Testis (tissue), 3 donors: ENCODE results near the gene TGM5. TPM values are rescaled to one million over a fixed set of nuclear protein-coding genes. Genes with fewer than 3 reads are reported as not detected.

Experiments
- DNase-seq: peaks from one replicate; pipeline ENCODE4 v3.0.0-alpha.2; 2019
- H3K27ac ChIP-seq, 2 donors: fragments of 200-600 bp; sonication (generic); one replicate each; pipeline ENCODE4 v1.5.1; 2019
- H3K27me3 ChIP-seq: fragments of 200-600 bp; sonication (generic); one replicate; pipeline ENCODE4 v1.5.1; 2019
- H3K36me3 ChIP-seq: fragments of 200-600 bp; sonication (generic); one replicate; pipeline ENCODE4 v1.5.1; 2017; ENCODE audit warnings: low read depth; ENCODE audit errors: missing control alignments
- H3K4me1 ChIP-seq: fragments of 200-600 bp; sonication (generic); one replicate; pipeline ENCODE4 v1.5.1; 2019
- H3K4me3 ChIP-seq, 2 donors: fragments of 200-600 bp; sonication (generic); one replicate each; pipeline ENCODE4 v1.5.1; 2017 to 2019
- H3K9me3 ChIP-seq: fragments of 200-600 bp; sonication (generic); one replicate; pipeline ENCODE4 v1.5.1; 2017
- POLR2A ChIP-seq: fragments of 450-650 bp; IDR thresholded peaks from one replicate; pipeline ENCODE4 v1.6.1; 2017; ENCODE audit warnings: antibody characterized with exemption, mild to moderate bottlenecking, moderate library complexity
- WGBS, 2 donors: methylation state at CpG; one replicate each; pipeline ENCODE4 v1.1.5; 2018; 5-methylcytosine and 5-hydroxymethylcytosine counted together
- intact Hi-C: fragments of 100-400 bp; cut with DNase I; formaldehyde crosslinking; loops from one replicate; pipeline ENCODE4 v1.15.1; 2023; ENCODE audit warnings: low total_unique reads
- polyA plus RNA-seq: library from polyadenylated mRNA; stranded (reverse); fragments of 350-450 nt; fragmentation: Illumina TruSeq; extraction: RNeasy Lipid Tissue Mini Kit (QIAGEN cat#74804); gene quantifications from one replicate; pipeline ENCODE4 v1.2.3, GENCODE V29; 2014; ENCODE audit warnings: low read depth, low replicate concordance; ENCODE audit not compliant: insufficient read depth
- total RNA-seq, 2 donors: library from RNA; depleted of rRNA; stranded (reverse); fragments of >200 nt; gene quantifications; one replicate each; pipeline ENCODE4 v1.2.3, GENCODE V29; 2016
- TF ChIP-seq, protein P1 (sequence below), 3 experiments: fragments of 450-650 bp in 2 of 3; fragments of 200-600 bp in 1 of 3; sonication (generic) in 1 of 3; IDR thresholded peaks; one replicate each; pipeline ENCODE4 v1.5.1; 2016 to 2019; ENCODE audit warnings: antibody characterized with exemption in 3 of 3, mild to moderate bottlenecking in 2 of 3, moderate library complexity in 1 of 3

The TGM5 gene
- total and polyA plus RNA-seq, 3 donors from 2014 or later: 0.24 to 2.1 (median 0.43) TPM

- no peak overlapping the region for H3K4me3 ChIP-seq
- no peaks in the 10 kb centered on the region for H3K27me3 ChIP-seq
- no peaks in the 10 kb centered on the region for H3K9me3 ChIP-seq
- no peak for DNase-seq
- no peak overlapping the region for H3K27ac ChIP-seq
- TF ChIP-seq, protein P1, sequence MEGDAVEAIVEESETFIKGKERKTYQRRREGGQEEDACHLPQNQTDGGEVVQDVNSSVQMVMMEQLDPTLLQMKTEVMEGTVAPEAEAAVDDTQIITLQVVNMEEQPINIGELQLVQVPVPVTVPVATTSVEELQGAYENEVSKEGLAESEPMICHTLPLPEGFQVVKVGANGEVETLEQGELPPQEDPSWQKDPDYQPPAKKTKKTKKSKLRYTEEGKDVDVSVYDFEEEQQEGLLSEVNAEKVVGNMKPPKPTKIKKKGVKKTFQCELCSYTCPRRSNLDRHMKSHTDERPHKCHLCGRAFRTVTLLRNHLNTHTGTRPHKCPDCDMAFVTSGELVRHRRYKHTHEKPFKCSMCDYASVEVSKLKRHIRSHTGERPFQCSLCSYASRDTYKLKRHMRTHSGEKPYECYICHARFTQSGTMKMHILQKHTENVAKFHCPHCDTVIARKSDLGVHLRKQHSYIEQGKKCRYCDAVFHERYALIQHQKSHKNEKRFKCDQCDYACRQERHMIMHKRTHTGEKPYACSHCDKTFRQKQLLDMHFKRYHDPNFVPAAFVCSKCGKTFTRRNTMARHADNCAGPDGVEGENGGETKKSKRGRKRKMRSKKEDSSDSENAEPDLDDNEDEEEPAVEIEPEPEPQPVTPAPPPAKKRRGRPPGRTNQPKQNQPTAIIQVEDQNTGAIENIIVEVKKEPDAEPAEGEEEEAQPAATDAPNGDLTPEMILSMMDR (IDR thresholded peaks at IDR 0.05): no peak
- 78 to 81% methylated on average over 10 to 15 of the region's 15 CpGs for WGBS, 2 donors
- intact Hi-C loops: no loop called here
- no peaks in the 10 kb centered on the region for H3K4me1 ChIP-seq
- H3K36me3 ChIP-seq: no peaks in the 10 kb centered on the region
These were observed 20.5 kb upstream of the TGM5 start for GRCh38 chr15:43287254-43287653.

GRCh38 chr15:43286074-43286473 is 19.3 kb upstream of the TGM5 start:
- no peaks in the 10 kb centered on the region for H3K9me3 ChIP-seq
- TF ChIP-seq POLR2A: no peak
- TF ChIP-seq, protein P1 (IDR thresholded peaks at IDR 0.05): no peak
- DNase-seq: no peak
- no peak overlapping the region for H3K27ac ChIP-seq
- no peaks in the 10 kb centered on the region for H3K4me1 ChIP-seq
- intact Hi-C loops: no loop called here
- H3K36me3 ChIP-seq: no peaks in the 10 kb centered on the region
- 65 to 66% methylated on average over 7 of the region's 7 CpGs for WGBS, 2 donors
- no peak overlapping the region for H3K4me3 ChIP-seq
- H3K27me3 ChIP-seq: no peaks in the 10 kb centered on the region

DNA sequence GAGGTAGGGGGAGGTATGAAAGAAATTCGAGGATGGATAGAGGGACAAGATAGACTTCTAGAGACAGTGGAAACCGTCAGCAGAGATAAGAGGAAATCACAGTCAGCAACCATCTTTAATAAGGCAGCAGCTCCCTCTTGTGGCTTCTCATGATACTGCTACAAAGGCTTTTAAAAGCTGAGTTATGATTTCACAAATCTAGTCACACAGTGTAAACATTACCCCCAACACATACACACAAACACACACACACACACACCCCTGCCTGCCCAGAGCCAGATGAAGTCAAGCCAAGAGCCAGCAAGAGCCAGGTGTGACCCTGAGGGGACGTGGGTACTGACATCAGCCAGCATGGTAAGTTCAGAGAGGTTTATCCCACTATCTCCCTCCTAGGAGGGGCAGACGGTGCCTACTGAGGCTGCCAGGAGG is 18.9 kb upstream of the TGM5 start:
- 15 to 25% methylated on average over 4 of the region's 4 CpGs for WGBS, 2 donors
- H3K36me3 ChIP-seq: no peaks in the 10 kb centered on the region
- no peaks in the 10 kb centered on the region for H3K9me3 ChIP-seq
- DNase-seq: peak; percentile 81
- H3K4me1 ChIP-seq: no peaks in the 10 kb centered on the region
- no peak overlapping the region for H3K4me3 ChIP-seq
- H3K27me3 ChIP-seq: no peaks in the 10 kb centered on the region
- TF ChIP-seq, protein P1 (IDR thresholded peaks at IDR 0.05): peak; percentile 75 to 85 (median 80)
- no peak for TF ChIP-seq POLR2A
- intact Hi-C loops: no loop called here
- no peak overlapping the region for H3K27ac ChIP-seq

DNA sequence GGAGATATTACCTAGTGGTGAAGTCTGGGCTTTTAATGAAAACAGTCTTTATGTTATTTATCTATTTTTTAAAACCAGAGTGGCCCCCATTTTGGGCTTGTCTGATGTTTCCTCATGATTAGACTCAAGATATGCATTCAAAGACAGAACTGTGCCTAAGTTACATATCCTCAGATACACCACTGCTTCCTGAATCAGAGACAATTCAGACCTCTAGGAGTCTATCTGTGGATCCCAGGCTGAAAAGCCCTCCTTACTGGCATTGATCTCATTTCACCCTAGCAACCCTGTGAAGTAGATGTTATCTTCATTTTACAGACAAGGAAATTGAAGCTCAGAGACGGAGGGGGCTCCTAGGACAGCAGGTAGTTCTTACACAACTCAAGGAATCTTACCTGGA is 16.8 kb upstream of the TGM5 start:
- Histone ChIP-seq H3K36me3 (no peaks in the 10 kb centered on the region), H3K9me3 (no peaks in the 10 kb centered on the region), H3K4me3 (no peak overlapping the region), H3K27me3 (no peaks in the 10 kb centered on the region), H3K27ac (no peak overlapping the region), H3K4me1 (no peaks in the 10 kb centered on the region)
- DNase-seq: no peak
- TF ChIP-seq, protein P1 (IDR thresholded peaks at IDR 0.05): no peak
- TF ChIP-seq POLR2A: no peak
- intact Hi-C loops: no loop called here
- 86 to 91% methylated on average over 1 of the region's 1 CpG for WGBS, 2 donors

DNA sequence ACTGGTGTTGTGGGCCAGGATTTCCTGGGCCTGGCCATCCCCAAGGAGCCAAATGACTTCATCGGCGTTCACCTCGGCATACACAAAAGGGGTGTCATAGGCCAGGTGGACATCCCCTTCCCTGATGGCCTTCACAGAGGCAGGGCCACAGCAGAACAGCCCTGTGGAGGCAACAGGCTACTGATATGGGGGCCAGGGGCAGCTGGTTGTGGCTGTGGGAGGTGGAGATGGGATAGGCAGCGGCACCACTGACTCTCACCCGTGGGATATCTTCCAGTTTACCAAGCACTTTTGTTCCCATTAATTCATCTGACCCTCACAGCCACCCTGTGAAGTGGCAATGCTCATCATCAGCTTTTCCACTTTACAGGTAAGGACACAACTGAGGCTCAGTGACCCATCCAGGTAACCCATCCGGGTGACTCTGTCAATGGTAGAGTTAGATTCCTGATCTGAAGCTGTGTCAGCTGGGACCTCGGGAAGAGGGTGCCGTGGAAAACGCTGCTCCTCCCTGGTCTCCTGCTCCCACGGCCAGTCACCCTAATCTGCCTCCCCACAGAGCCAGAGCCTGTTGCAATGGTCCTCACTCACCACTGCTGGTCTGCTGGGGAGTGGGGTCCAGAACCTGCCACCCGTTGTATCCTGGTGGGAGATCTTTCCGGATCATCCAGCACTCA is 15.3 kb upstream of the TGM5 start:
- intact Hi-C loops: no loop called here

More for the DNA sequence above, 15.3 kb upstream of the TGM5 start:
- Histone ChIP-seq H3K36me3 (no peaks in the 10 kb centered on the region), H3K27ac (no peak overlapping the region), H3K9me3 (no peaks in the 10 kb centered on the region), H3K27me3 (no peaks in the 10 kb centered on the region), H3K4me1 (no peaks in the 10 kb centered on the region), H3K4me3 (no peak overlapping the region)
- TF ChIP-seq, protein P1 (IDR thresholded peaks at IDR 0.05): no peak
- TF ChIP-seq POLR2A: no peak
- DNase-seq: no peak
- WGBS, 2 donors: 93 to 95% methylated on average over 8 to 12 of the region's 12 CpGs
